Natural killer cell (primary cell): Measurements from ENCODE around the gene TSHZ1. TPM values are rescaled to one million over a fixed set of nuclear protein-coding genes. Genes with fewer than 3 reads are reported as not detected.
A peak's percentile ranks its signal among the peaks of the same experiment; 100 is the strongest.

Source experiments
- ATAC-seq, 3 donors: fragments of 150-1000 bp in 2 of 3; fragments of 200-7000 bp in 1 of 3; cut with Tn5 transposase; 1 replicate in 1 of 3; 2 replicates in 2 of 3; pipeline ENCODE4 v1.10.0; 2021; ENCODE audit warnings: mild to moderate bottlenecking in 2 of 3, moderate library complexity in 2 of 3
- DNase-seq, 2 donors: peaks; one replicate each; pipeline versions ENCODE4 v3.0.0 to v3.0.0-alpha.2; 2013 to 2021; ENCODE audit warnings: mixed read lengths in 1 of 2
- H3K27ac ChIP-seq: one replicate; pipeline ENCODE4 v1.5.1; 2013; ENCODE audit warnings: mild to moderate bottlenecking, low read length
- H3K27me3 ChIP-seq: one replicate; pipeline ENCODE4 v1.6.1; 2013; ENCODE audit warnings: low read length; ENCODE audit not compliant: control insufficient read depth, insufficient read depth
- H3K36me3 ChIP-seq: one replicate; pipeline ENCODE4 v1.6.1; 2013; ENCODE audit warnings: low read length; ENCODE audit not compliant: control insufficient read depth, insufficient read depth
- H3K4me1 ChIP-seq: one replicate; pipeline ENCODE4 v1.6.1; 2013; ENCODE audit warnings: low read length; ENCODE audit not compliant: control insufficient read depth, insufficient read depth
- H3K4me3 ChIP-seq: one replicate; pipeline ENCODE4 v1.5.1; 2013; ENCODE audit warnings: low read length
- H3K9me3 ChIP-seq: one replicate; pipeline ENCODE4 v1.6.1; 2013; ENCODE audit warnings: low read length; ENCODE audit not compliant: control insufficient read depth, insufficient read depth
- H3K27ac Mint-ChIP-seq, 2 donors: one replicate each; pipeline ENCODE4 v1.8.0; 2022; ENCODE audit warnings: mild to moderate bottlenecking in 2 of 2, mixed read lengths in 2 of 2, moderate library complexity in 1 of 2
- H3K27me3 Mint-ChIP-seq, 2 donors: one replicate each; pipeline ENCODE4 v1.8.0; 2022; ENCODE audit warnings: low read depth in 2 of 2, mixed read lengths in 2 of 2
- H3K36me3 Mint-ChIP-seq: one replicate; pipeline ENCODE4 v1.8.0; 2022; ENCODE audit warnings: mixed read lengths
- H3K4me1 Mint-ChIP-seq, 2 donors: one replicate each; pipeline ENCODE4 v1.8.0; 2022; ENCODE audit warnings: mixed read lengths in 2 of 2
- H3K4me3 Mint-ChIP-seq: one replicate; pipeline ENCODE4 v1.8.0; 2022; ENCODE audit warnings: mild to moderate bottlenecking, moderate library complexity, mixed read lengths
- H3K9me3 Mint-ChIP-seq, 2 donors: one replicate each; pipeline ENCODE4 v1.8.0; 2022; ENCODE audit warnings: mixed read lengths in 2 of 2
- CTCF ChIP-seq: fragments of 200-600 bp; IDR thresholded peaks from one replicate; pipeline ENCODE4 v1.8.0; 2022; ENCODE audit warnings: antibody characterized with exemption
- WGBS: methylation state at CpG from one replicate; pipeline ENCODE4 v1.1.7; 2013; ENCODE audit warnings: missing lambda C conversion rate; ENCODE audit not compliant: insufficient coverage; 5-methylcytosine and 5-hydroxymethylcytosine counted together
- intact Hi-C: fragments of 100-400 bp; cut with micrococcal nuclease; formaldehyde crosslinking; loops from one replicate; pipeline ENCODE4 v1.14.2; 2022
- total RNA-seq, 4 donors: library from RNA; stranded (reverse); fragments of 120-200 nt in 1 of 4; gene quantifications; one replicate each; pipeline versions ENCODE4 v1.2.3 to v1.2.4, GENCODE V29; 2013 to 2022

TSHZ1 gene
- total RNA-seq, 3 donors from 2014 or later (not counting 1 experiment from before 2014, with no cell fraction given), result 44.3 to 51.6 (median 44.8) TPM

- Mint-ChIP-seq H3K27me3 (no peaks in the 10 kb centered on the region), H3K4me3 (no peak overlapping the region), H3K27ac (no peak overlapping the region), H3K36me3 (no peaks in the 10 kb centered on the region), H3K9me3 (no peaks in the 10 kb centered on the region), H3K4me1 (peaks cover 9 to 14% of the 10 kb centered on the region in 2 donors)
- ATAC-seq, result no peak
- no peaks in the 10 kb centered on the region for H3K4me1 ChIP-seq
- WGBS, result 82% methylated on average over 17 of the region's 17 CpGs
- H3K9me3 ChIP-seq, result no peaks in the 10 kb centered on the region
- H3K27me3 ChIP-seq, result no peaks in the 10 kb centered on the region
- no peaks in the 10 kb centered on the region for H3K36me3 ChIP-seq
- DNase-seq, result no peak
- H3K27ac ChIP-seq, result no peak overlapping the region
- intact Hi-C loops, result loop anchor here (10.0 kb wide), 1 partner anchor 302 kb away; no protein-coding TSS in a partner anchor
- no peak for TF ChIP-seq CTCF
- H3K4me3 ChIP-seq, result no peak overlapping the region
Observed at GRCh38 chr18:75172299-75173124, 38.1 kb upstream of the TSHZ1 start.

GRCh38 chr18:75173125-75173432 lies 37.5 kb upstream of the TSHZ1 start:
- Mint-ChIP-seq H3K9me3 (no peaks in the 10 kb centered on the region), H3K4me1 (peaks cover 9 to 14% of the 10 kb centered on the region in 2 donors), H3K27ac (no peak overlapping the region), H3K4me3 (no peak overlapping the region), H3K27me3 (no peaks in the 10 kb centered on the region), H3K36me3 (no peaks in the 10 kb centered on the region)
- Histone ChIP-seq H3K4me1 (no peaks in the 10 kb centered on the region), H3K27ac (no peak overlapping the region), H3K4me3 (no peak overlapping the region), H3K36me3 (no peaks in the 10 kb centered on the region), H3K27me3 (no peaks in the 10 kb centered on the region), H3K9me3 (no peaks in the 10 kb centered on the region)
- peak in 1 of 2 donors; percentile 35 for DNase-seq
- WGBS, result 34% methylated on average over 5 of the region's 5 CpGs
- intact Hi-C loops, result loop anchor here (10.0 kb wide), 1 partner anchor 302 kb away; no protein-coding TSS in a partner anchor
- peak in 1 of 3 donors; percentile 36 for ATAC-seq
- no peak for TF ChIP-seq CTCF

GRCh38 chr18:75173738-75174137 lies 36.9 kb upstream of the TSHZ1 start:
- no peaks in the 10 kb centered on the region for H3K27me3 Mint-ChIP-seq
- no peak overlapping the region for H3K27ac ChIP-seq
- ATAC-seq (no peak), DNase-seq (no peak)
- H3K27ac Mint-ChIP-seq, result no peak overlapping the region
- no peaks in the 10 kb centered on the region for H3K27me3 ChIP-seq
- H3K36me3 Mint-ChIP-seq, result no peaks in the 10 kb centered on the region
- 33% methylated on average over 4 of the region's 4 CpGs for WGBS
- intact Hi-C loops, result loop anchor here (10.0 kb wide), 1 partner anchor 301 kb away; no protein-coding TSS in a partner anchor
- no peaks in the 10 kb centered on the region for H3K36me3 ChIP-seq
- no peak overlapping the region for H3K4me3 ChIP-seq
- H3K4me3 Mint-ChIP-seq, result no peak overlapping the region
- H3K4me1 Mint-ChIP-seq, result peaks cover 9 to 14% of the 10 kb centered on the region in 2 donors
- no peaks in the 10 kb centered on the region for H3K9me3 Mint-ChIP-seq
- H3K4me1 ChIP-seq, result no peaks in the 10 kb centered on the region
- H3K9me3 ChIP-seq, result no peaks in the 10 kb centered on the region
- TF ChIP-seq CTCF, result no peak
